ENCODE data around the gene TMEM72.

The TMEM72 gene

DNA sequence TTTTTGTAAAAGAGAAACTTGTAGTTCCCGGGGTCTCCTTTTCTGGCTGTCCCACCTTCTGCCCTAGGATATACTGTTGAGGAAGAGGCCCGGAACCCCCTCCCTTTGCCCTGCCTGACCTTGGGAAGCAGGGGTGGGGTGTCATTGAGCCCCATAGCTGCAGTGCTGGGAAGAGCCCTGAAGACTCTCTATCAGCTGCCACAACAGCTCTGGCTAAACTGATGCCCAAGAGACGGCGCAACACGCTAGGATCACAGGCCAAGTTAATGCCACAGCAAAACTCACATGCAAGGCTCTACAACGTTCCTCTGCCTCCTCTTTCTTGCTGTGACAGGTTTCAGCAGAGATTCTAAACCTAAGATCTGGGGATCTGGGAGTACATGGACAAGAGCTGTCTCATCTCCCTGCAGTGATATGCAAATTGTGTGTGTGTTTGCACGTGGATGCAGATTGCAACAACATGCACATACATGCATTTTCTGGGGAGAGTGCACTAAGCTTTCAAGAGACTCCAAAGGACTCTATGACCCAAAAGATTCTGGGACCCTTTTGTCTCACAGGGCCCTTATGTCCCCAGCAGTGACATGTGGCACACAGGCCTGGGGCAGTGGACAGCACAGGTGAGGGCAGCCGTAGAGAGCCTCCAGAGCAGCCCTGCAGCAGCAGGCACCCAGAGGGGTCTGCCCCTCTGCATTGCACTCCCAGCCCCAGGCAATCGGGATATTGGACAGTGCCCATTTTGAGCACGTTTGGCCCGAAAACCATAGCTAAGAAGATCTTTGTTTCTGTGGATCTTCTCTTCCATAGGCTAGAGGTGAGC lies 51.0 kb downstream of the TMEM72 start:
- H3K9me3 ChIP-seq (ENCODE audit: control insufficient read depth, low read length): no peaks in the 10 kb centered on the region
- H3K4me1 ChIP-seq (ENCODE audit: control insufficient read depth, insufficient read depth, low read length): peaks cover 58% of the 10 kb centered on the region
- H3K4me3 ChIP-seq (ENCODE audit: low read length): no peak overlapping the region
- no peaks in the 10 kb centered on the region for H3K27me3 ChIP-seq (ENCODE audit: control insufficient read depth, insufficient read depth, low read length)
- H3K9ac ChIP-seq (ENCODE audit: low read length): no peak overlapping the region
- no peaks in the 10 kb centered on the region for H3K36me3 ChIP-seq (ENCODE audit: control insufficient read depth, insufficient read depth, low read length)

DNA sequence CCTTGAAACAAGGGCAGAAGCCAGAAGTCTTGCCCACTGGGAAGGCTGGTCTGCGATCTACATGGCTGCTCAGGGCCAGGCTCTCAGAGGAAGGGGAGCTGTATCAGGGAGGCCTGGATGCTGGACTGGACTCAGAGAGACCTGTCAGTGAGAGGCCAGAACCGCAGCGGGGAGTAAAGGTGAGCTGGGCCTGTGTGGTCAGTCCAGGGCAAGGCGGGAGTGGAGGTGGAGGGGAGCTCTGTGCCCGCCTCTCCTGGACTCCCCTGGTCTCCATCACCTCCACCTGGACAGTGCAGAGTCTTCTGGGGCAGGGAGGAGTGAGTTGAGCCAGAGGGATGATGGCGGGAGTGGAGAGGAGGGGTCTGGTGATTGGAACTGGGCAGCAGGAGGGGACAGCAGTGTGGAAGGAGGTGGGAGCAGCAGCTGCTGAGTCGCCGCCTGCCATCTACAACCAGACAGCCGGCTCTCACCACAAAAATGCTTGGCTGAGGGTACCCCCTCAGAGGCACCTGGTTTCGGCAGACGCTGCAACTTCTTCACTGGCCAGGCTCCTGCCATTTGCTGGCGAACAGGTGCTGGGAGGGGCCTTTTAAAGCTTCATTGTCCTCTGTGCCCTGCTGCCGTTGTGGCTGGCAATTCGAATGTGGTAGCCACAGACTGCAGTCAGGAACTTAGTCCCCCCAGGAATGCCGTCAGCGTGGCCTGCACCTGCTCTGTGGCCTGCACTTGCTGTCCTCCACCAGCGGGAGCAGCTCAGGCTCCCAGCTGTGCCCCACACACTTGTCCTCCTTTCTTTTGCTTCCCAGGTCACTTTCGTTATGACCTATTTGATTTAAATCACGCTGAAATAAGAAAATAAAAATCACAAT lies 52.0 kb downstream of the TMEM72 start:
- H3K27me3 ChIP-seq (ENCODE audit: control insufficient read depth, insufficient read depth, low read length): no peaks in the 10 kb centered on the region

DNA sequence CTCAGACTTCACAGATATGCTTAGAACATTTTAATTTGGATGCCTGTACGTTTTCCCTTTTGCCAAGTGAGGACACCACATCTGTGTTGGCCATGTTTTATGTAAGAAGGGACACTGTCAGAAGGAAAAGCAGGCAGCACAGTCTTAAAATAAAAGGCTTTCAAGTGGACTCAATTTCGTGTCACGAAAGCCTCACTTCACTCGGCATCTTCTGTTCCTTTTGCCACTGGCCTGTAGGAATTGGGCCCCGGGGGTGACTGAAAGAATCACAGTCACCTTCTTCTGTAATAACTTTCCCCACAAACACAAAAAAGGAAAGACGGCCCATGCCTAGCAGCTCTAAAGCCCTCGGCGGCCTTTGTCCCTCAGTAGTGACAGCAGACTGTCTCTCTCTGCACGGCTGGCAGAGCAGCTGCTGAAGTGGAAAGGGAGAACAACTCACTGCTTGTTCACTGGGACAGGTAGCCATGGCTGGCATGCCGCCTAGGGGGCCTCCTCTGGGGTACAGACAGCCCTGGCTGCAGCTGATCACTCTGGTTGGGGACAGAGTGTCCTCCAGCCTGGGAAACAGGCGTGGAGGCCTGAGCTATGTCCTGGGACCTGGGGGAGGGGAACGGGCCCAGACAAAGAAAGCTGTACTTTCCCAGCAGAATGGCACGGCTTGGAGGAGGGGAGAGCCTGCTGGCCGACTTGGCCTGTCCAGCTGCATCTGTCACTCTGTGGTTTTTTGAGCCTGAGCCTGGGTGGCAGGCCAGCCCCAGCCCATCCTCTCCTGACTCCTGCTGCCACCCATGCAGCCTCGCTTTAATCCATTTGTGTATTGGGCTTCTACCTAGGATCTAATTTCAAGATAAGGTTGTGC lies 52.9 kb downstream of the TMEM72 start:
- H3K4me1 ChIP-seq (ENCODE audit: control insufficient read depth, insufficient read depth, low read length): peaks cover 51% of the 10 kb centered on the region
- H3K9ac ChIP-seq (ENCODE audit: low read length): no peak overlapping the region

More for the DNA sequence above, 52.0 kb downstream of the TMEM72 start:
- Histone ChIP-seq H3K9ac (ENCODE audit: low read length) (no peak overlapping the region), H3K4me3 (ENCODE audit: low read length) (no peak overlapping the region), H3K4me1 (ENCODE audit: control insufficient read depth, insufficient read depth, low read length) (peaks cover 54% of the 10 kb centered on the region), H3K9me3 (ENCODE audit: control insufficient read depth, low read length) (no peaks in the 10 kb centered on the region), H3K36me3 (ENCODE audit: control insufficient read depth, insufficient read depth, low read length) (no peaks in the 10 kb centered on the region)

DNA sequence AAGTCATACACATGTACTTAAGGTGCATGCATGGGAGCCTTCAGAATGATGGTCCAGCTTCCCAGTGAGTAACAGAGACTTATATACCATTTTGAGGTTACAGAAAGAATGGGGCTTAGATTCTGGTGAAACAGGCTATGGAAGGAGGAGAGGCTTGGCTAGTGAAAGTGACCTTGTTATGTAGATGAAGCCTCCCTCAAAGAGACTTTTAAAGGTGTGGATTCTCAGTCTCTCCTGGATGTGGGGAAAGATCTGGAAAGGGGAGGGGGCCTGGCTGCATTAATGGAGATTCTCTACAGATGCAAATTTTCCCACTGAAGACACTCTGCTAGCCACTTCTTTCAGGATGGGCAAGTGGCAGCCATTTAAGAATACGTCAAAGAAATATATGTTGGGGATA lies 54.0 kb downstream of the TMEM72 start:
- Histone ChIP-seq H3K9ac (ENCODE audit: low read length) (no peak overlapping the region), H3K27me3 (ENCODE audit: control insufficient read depth, insufficient read depth, low read length) (no peaks in the 10 kb centered on the region), H3K9me3 (ENCODE audit: control insufficient read depth, low read length) (no peaks in the 10 kb centered on the region), H3K36me3 (ENCODE audit: control insufficient read depth, insufficient read depth, low read length) (no peaks in the 10 kb centered on the region), H3K4me1 (ENCODE audit: control insufficient read depth, insufficient read depth, low read length) (peaks cover 45% of the 10 kb centered on the region), H3K4me3 (ENCODE audit: low read length) (no peak overlapping the region)

More for the DNA sequence above, 52.9 kb downstream of the TMEM72 start:
- no peak overlapping the region for H3K4me3 ChIP-seq (ENCODE audit: low read length)
- H3K36me3 ChIP-seq (ENCODE audit: control insufficient read depth, insufficient read depth, low read length): no peaks in the 10 kb centered on the region
- no peaks in the 10 kb centered on the region for H3K27me3 ChIP-seq (ENCODE audit: control insufficient read depth, insufficient read depth, low read length)
- H3K9me3 ChIP-seq (ENCODE audit: control insufficient read depth, low read length): no peaks in the 10 kb centered on the region

DNA sequence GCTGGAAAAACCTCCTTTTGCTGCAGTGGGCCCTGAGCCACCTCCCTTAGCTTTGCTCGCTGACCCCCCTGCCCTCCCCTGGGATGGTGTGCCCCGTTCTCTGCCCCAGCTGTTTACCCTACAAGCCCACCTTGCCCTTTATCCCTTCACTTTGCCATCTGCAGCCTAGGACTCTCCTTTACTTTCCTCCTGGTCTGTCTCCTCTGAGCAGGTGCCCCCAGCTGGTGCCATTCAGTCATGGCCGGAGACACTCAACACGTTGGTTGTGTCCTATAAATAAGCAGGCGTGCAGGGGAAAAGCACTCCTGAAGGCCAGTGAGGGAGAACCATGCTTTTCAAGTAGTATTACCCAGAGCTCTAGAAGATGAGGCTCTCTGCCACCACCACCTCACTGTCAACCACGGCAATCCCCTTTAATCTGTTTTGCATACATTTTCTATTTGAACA lies 54.5 kb downstream of the TMEM72 start:
- Histone ChIP-seq H3K9ac (ENCODE audit: low read length) (no peak overlapping the region), H3K4me1 (ENCODE audit: control insufficient read depth, insufficient read depth, low read length) (peaks cover 40% of the 10 kb centered on the region), H3K36me3 (ENCODE audit: control insufficient read depth, insufficient read depth, low read length) (no peaks in the 10 kb centered on the region), H3K4me3 (ENCODE audit: low read length) (no peak overlapping the region), H3K27me3 (ENCODE audit: control insufficient read depth, insufficient read depth, low read length) (no peaks in the 10 kb centered on the region), H3K9me3 (ENCODE audit: control insufficient read depth, low read length) (no peaks in the 10 kb centered on the region)

DNA sequence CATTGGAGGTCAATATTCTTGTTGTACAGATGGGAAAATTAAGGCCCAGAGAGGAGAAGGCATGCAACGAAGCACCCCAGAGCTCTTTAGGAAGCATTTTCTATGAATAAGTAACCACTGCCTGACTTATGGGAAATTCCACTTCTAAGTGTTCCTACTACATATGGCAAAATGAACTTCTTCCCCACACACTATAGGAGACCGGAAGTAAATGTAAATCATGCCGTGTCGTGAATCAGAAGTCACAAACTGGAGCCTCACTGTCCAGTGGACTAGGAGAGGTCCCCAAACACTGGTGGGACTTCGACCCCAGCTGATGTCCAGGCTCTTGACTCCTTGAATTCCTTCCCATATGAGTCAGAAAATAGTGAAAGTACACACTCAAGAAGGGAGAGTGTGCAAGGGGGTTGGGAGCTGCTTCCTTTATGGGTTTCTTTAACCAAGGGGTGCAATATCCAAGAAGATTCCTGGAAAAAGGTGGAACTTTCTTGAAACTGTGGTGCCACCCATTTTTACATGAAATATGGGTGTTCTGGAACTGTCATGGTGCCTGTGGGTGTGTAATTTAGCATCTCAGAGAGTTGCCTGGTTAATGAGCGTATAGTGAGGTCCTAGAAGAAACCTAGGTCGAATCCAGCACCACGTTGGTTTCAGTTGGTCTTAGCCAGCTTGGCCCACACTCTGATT lies 55.1 kb downstream of the TMEM72 start:
- Histone ChIP-seq H3K27me3 (ENCODE audit: control insufficient read depth, insufficient read depth, low read length) (no peaks in the 10 kb centered on the region), H3K9me3 (ENCODE audit: control insufficient read depth, low read length) (no peaks in the 10 kb centered on the region), H3K4me1 (ENCODE audit: control insufficient read depth, insufficient read depth, low read length) (peaks cover 36% of the 10 kb centered on the region), H3K4me3 (ENCODE audit: low read length) (no peak overlapping the region), H3K9ac (ENCODE audit: low read length) (no peak overlapping the region), H3K36me3 (ENCODE audit: control insufficient read depth, insufficient read depth, low read length) (no peaks in the 10 kb centered on the region)

DNA sequence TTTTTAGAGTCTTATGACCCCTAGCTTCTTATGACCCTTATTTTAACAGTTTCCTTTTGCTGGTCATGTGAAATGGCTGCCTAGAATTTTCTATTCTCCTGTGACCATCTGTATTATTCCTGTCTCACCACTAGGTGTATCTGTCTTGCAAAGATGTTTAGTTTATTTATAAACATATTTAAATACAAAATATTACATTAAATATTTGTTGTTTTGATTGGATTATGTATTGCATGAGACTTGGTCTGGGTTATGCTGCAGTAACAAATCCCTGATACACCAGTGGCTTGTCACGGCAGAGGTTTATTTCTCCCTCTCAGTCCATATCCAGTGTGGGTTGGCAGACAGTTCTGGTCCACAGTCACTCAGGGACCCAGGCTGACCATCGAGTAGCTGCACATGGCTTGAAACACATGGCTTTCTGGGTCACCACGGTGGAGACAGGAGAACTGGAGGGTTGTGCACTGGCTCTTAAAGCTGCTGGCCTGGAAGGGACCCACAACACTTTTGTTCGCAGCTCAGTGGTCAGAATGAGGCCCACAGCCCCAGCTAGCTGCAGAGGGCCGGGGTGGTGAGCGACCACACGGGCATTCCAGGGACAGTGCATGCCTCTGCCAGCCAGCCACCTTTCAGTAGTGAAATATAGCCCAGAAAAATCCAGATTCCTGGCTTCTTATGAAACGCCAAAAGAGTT lies 55.8 kb downstream of the TMEM72 start:
- Histone ChIP-seq H3K9me3 (ENCODE audit: control insufficient read depth, low read length) (no peaks in the 10 kb centered on the region), H3K36me3 (ENCODE audit: control insufficient read depth, insufficient read depth, low read length) (no peaks in the 10 kb centered on the region), H3K4me1 (ENCODE audit: control insufficient read depth, insufficient read depth, low read length) (peaks cover 36% of the 10 kb centered on the region), H3K9ac (ENCODE audit: low read length) (no peak overlapping the region), H3K27me3 (ENCODE audit: control insufficient read depth, insufficient read depth, low read length) (no peaks in the 10 kb centered on the region), H3K4me3 (ENCODE audit: low read length) (no peak overlapping the region)

DNA sequence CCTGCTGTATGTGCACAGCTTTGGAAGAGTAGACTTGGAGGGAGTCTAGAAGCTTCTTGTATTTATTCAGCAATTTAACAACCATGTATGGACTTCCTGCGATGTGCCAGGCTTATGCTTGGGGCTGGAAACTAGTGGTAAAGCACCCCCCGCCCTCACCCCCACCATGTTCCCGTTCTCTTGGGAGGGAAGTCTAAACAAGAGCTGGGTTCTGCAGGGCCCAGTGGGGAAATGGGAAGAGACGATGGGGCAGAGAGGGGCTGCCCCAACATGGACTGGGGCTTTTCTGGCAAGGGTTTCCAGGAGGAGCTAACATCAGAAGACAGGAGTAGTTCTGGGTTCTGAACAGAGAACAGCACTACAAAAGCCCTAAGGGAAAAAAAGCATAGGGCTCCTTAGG lies 56.5 kb downstream of the TMEM72 start:
- Histone ChIP-seq H3K36me3 (ENCODE audit: control insufficient read depth, insufficient read depth, low read length) (no peaks in the 10 kb centered on the region), H3K9me3 (ENCODE audit: control insufficient read depth, low read length) (no peaks in the 10 kb centered on the region), H3K4me3 (ENCODE audit: low read length) (no peak overlapping the region), H3K4me1 (ENCODE audit: control insufficient read depth, insufficient read depth, low read length) (peaks cover 36% of the 10 kb centered on the region), H3K27me3 (ENCODE audit: control insufficient read depth, insufficient read depth, low read length) (no peaks in the 10 kb centered on the region), H3K9ac (ENCODE audit: low read length) (no peak overlapping the region)

DNA sequence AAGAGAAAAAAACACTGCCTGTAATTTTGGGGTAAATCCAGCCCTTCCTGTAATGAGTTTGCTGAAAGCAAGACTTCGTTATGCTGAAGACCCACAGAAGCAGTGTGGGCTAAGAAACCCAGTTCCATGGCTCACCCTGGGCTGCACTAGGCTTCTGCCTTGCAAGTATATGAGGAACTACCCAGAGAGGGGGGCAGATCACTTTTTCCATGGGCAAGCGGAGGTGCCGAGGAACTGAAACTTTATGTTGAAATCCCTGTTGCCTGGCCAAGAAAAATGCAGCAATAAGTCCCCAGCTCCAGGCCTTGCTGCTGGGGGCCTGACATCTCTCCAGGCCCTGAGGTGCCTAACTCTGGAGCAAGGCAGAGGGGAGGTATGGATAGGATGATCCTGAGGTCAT lies 57.0 kb downstream of the TMEM72 start:
- H3K9me3 ChIP-seq (ENCODE audit: control insufficient read depth, low read length): no peaks in the 10 kb centered on the region
- no peaks in the 10 kb centered on the region for H3K36me3 ChIP-seq (ENCODE audit: control insufficient read depth, insufficient read depth, low read length)
- peaks cover 40% of the 10 kb centered on the region for H3K4me1 ChIP-seq (ENCODE audit: control insufficient read depth, insufficient read depth, low read length)
- H3K9ac ChIP-seq (ENCODE audit: low read length): no peak overlapping the region
- H3K27me3 ChIP-seq (ENCODE audit: control insufficient read depth, insufficient read depth, low read length): no peaks in the 10 kb centered on the region
- H3K4me3 ChIP-seq (ENCODE audit: low read length): no peak overlapping the region

DNA sequence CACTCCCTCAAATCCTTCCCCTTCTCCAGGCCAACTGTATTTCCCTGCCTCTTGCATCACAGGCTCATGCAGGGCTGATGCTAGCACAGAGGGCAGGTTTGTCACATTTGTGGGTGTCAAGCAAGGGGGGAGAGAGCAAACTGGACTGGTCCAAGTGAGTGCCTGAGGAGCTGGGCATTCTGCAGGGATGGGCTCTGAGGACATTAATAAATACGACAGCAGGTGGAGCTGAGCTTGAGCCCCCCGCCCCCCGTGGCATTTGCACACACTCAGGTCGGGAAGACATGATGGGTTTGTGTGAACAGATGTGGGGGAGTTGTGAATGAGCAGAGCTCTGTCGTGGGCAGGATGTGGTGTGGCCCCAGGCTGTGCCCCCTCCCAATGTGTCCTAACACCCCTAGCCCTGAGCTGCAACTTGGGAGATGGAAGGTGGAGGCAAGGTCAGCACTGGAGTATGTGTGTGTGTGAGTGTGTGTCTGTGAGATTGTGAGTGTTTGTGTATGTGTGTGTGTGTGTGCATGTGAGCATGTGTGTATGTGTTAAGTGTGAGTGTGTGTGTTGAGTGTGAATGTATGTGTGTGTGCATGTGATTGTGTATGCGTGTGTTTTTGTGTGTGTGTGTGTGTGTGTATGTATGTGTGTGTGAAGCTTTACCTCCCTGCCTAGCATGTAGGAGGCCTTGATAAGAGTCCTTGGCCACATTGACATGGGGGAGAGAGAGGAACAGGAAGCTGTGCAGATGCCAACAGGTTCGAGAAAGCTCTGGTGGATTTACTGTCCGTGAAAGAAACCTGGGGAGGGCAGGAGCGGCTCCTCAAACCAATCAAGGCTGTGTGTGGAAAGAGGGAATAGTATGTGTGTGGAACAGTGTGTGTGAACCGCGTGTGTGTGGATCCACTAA lies 57.6 kb downstream of the TMEM72 start:
- Histone ChIP-seq H3K4me3 (ENCODE audit: low read length) (no peak overlapping the region), H3K27me3 (ENCODE audit: control insufficient read depth, insufficient read depth, low read length) (no peaks in the 10 kb centered on the region), H3K9me3 (ENCODE audit: control insufficient read depth, low read length) (no peaks in the 10 kb centered on the region), H3K4me1 (ENCODE audit: control insufficient read depth, insufficient read depth, low read length) (peaks cover 41% of the 10 kb centered on the region), H3K9ac (ENCODE audit: low read length) (no peak overlapping the region), H3K36me3 (ENCODE audit: control insufficient read depth, insufficient read depth, low read length) (no peaks in the 10 kb centered on the region)

Data from mucosa of stomach (tissue), 1 donor.